Measurements from ENCODE around the gene POLA2. TPM values are rescaled to one million over a fixed set of nuclear protein-coding genes. Genes with fewer than 3 reads are reported as not detected.
A peak's percentile ranks its signal among the peaks of the same experiment; 100 is the strongest.

POLA2 gene
- total and polyA plus RNA-seq, 3 donors from 2014 or later: 21.9 to 27.6 (median 24.2) TPM

- Histone ChIP-seq H3K27me3 (no peaks in the 10 kb centered on the region), H3K27ac (no peak overlapping the region), H3K4me3 (no peak overlapping the region), H3K4me1 (peaks cover 7% of the 10 kb centered on the region), H3K9me3 (no peaks in the 10 kb centered on the region), H3K36me3 (ENCODE audit: low read depth, missing control alignments) (no peaks in the 10 kb centered on the region)
- 83 to 86% methylated on average over 5 of the region's 6 CpGs for WGBS, 2 donors
- intact Hi-C loops (cut with DNase I; ENCODE audit: low total_unique reads): no loop called here
- TF ChIP-seq POLR2A (IDR thresholded peaks at IDR 0.05) (no peak), CTCF (IDR thresholded peaks at IDR 0.05) (no peak)
- no peak for DNase-seq
These were observed 49.0 kb downstream of the POLA2 start for GRCh38 chr11:65310736-65311135.

- TF ChIP-seq CTCF (IDR thresholded peaks at IDR 0.05) (no peak), POLR2A (IDR thresholded peaks at IDR 0.05) (no peak)
- Histone ChIP-seq H3K27ac (no peak overlapping the region), H3K4me1 (peaks cover 12% of the 10 kb centered on the region)
These were observed 49.5 kb downstream of the POLA2 start for GRCh38 chr11:65311170-65311678.

GRCh38 chr11:65314501-65315203 lies 52.9 kb downstream of the POLA2 start, which contains the start of gene CDC42EP2:
CDC42EP2 (plus strand) TSS chr11:65314866; CDS start chr11:65320899, 6,033 bp downstream.
- peaks cover 24% of the 10 kb centered on the region for H3K4me1 ChIP-seq
- DNase-seq: peak; percentile 88
- H3K4me3 ChIP-seq: peak within 1 kb of the TSS; percentile 69 to 95
- H3K9me3 ChIP-seq: no peaks in the 10 kb centered on the region
- intact Hi-C loops (cut with DNase I; ENCODE audit: low total_unique reads): loop anchor here (5.0 kb wide), 1 partner anchor 37 kb away; no protein-coding TSS in a partner anchor
- peak within 1 kb of the TSS; percentile 64 to 81 for H3K27ac ChIP-seq
- H3K36me3 ChIP-seq (ENCODE audit: low read depth, missing control alignments): no peaks in the 10 kb centered on the region
- whole genome bisulfite sequencing, 2 donors: 0 to 1% methylated on average over 2 to 55 of the region's 74 CpGs
- TF ChIP-seq CTCF (IDR thresholded peaks at IDR 0.05): peak in 1 of 3 experiments; percentile 8
- TF ChIP-seq POLR2A (IDR thresholded peaks at IDR 0.05): no peak
- no peaks in the 10 kb centered on the region for H3K27me3 ChIP-seq

More at GRCh38 chr11:65311170-65311678, 49.5 kb downstream of the POLA2 start:
- no peaks in the 10 kb centered on the region for H3K27me3 ChIP-seq
- H3K4me3 ChIP-seq: no peak overlapping the region
- H3K36me3 ChIP-seq (ENCODE audit: low read depth, missing control alignments): no peaks in the 10 kb centered on the region
- intact Hi-C loops (cut with DNase I; ENCODE audit: low total_unique reads): no loop called here
- no peaks in the 10 kb centered on the region for H3K9me3 ChIP-seq
- no peak for DNase-seq
- 83 to 90% methylated on average over 5 of the region's 5 CpGs for WGBS, 2 donors

GRCh38 chr11:65315204-65315865 lies 53.6 kb downstream of the POLA2 start:
- Histone ChIP-seq H3K4me3 (peak overlapping the region; percentile 69 to 95), H3K36me3 (ENCODE audit: low read depth, missing control alignments) (no peaks in the 10 kb centered on the region), H3K27me3 (no peaks in the 10 kb centered on the region), H3K9me3 (no peaks in the 10 kb centered on the region), H3K27ac (peak overlapping the region; percentile 64 to 81), H3K4me1 (peaks cover 24% of the 10 kb centered on the region)
- TF ChIP-seq CTCF (IDR thresholded peaks at IDR 0.05): peak; percentile 92 to 97 (median 95)
- TF ChIP-seq POLR2A (IDR thresholded peaks at IDR 0.05): no peak
- intact Hi-C loops (cut with DNase I; ENCODE audit: low total_unique reads): loop anchor here (5.0 kb wide), 1 partner anchor 38 kb away; no protein-coding TSS in a partner anchor
- WGBS, 2 donors: 0% methylated on average over 1 to 48 of the region's 59 CpGs
- DNase-seq: peak; percentile 83

Measured in testis (tissue), 3 donors.